WTC11 (cell line): Measurements from ENCODE around the gene PIAS2. TPM values are rescaled to one million over a fixed set of nuclear protein-coding genes. Genes with fewer than 3 reads are reported as not detected.

ENCODE experiments used
- ATAC-seq: fragments of 200-7000 bp; cut with Tn5 transposase; 2 replicates; pipeline ENCODE4 v1.10.0; 2021; ENCODE audit warnings: mild to moderate bottlenecking, moderate library complexity
- CTCF ChIA-PET: fragments of 300-600 bp; sonication (Branson Sonifier 250); formaldehyde crosslinking; loops from one replicate; lab custom pipeline; 2021; ENCODE audit warnings: antibody characterized with exemption; lab: Charles Lee
- POLR2A ChIA-PET: fragments of 350-600 bp; sonication (Branson Sonifier 250); formaldehyde crosslinking; loops from one replicate; lab custom pipeline; 2021; ENCODE audit warnings: antibody characterized with exemption; lab: Charles Lee
- DNase-seq: peaks from one replicate; pipeline ENCODE4 v3.0.0; 2021; ENCODE audit warnings: low spot score
- H3K27ac Mint-ChIP-seq: 2 replicates; pipeline ENCODE4 v1.8.0; 2021; ENCODE audit warnings: mixed read lengths
- H3K27me3 Mint-ChIP-seq: 2 replicates; pipeline ENCODE4 v1.8.0; 2021; ENCODE audit warnings: low read depth, mild to moderate bottlenecking, moderate library complexity, mixed read lengths
- H3K36me3 Mint-ChIP-seq: 2 replicates; pipeline ENCODE4 v1.8.0; 2021; ENCODE audit warnings: mixed read lengths
- H3K4me1 Mint-ChIP-seq: 2 replicates; pipeline ENCODE4 v1.8.0; 2022; ENCODE audit warnings: mixed read lengths
- H3K4me3 Mint-ChIP-seq: 2 replicates; pipeline ENCODE4 v1.8.0; 2021; ENCODE audit warnings: mild to moderate bottlenecking, moderate library complexity, mixed read lengths
- H3K9me3 Mint-ChIP-seq: 2 replicates; pipeline ENCODE4 v1.8.0; 2021; ENCODE audit warnings: mixed read lengths
- AFF4 ChIP-seq: sonication (generic); formaldehyde crosslinking; IDR thresholded peaks from 2 replicates; pipeline ENCODE4 v1.8.1; 2023; ENCODE audit warnings: mild to moderate bottlenecking, missing genetic modification reagents, borderline replicate concordance
- GABPB1 ChIP-seq: sonication (generic); formaldehyde crosslinking; IDR thresholded peaks from 2 replicates; pipeline ENCODE4 v1.8.1; 2023; ENCODE audit warnings: mild to moderate bottlenecking, missing genetic modification reagents
- HMGXB4 ChIP-seq: sonication (generic); formaldehyde crosslinking; IDR thresholded peaks from 2 replicates; pipeline ENCODE4 v1.8.1; 2023; ENCODE audit warnings: mild to moderate bottlenecking, moderate library complexity, missing genetic modification reagents
- JAZF1 ChIP-seq: fragments of 250-450 bp; sonication (Bioruptor Pico); IDR thresholded peaks from 2 replicates; pipeline ENCODE4 v1.9.0; 2021; ENCODE audit warnings: moderate library complexity, mild to moderate bottlenecking, inconsistent platforms
- KAT7 ChIP-seq: sonication (generic); formaldehyde crosslinking; IDR thresholded peaks from 2 replicates; pipeline ENCODE4 v1.8.1; 2023; ENCODE audit warnings: missing genetic modification reagents, mild to moderate bottlenecking, borderline replicate concordance
- NR3C1 ChIP-seq: sonication (generic); formaldehyde crosslinking; conservative IDR thresholded peaks from 2 replicates; pipeline ENCODE4 v1.8.1; 2023; ENCODE audit warnings: low read depth, mild to moderate bottlenecking, missing genetic modification reagents
- PRDM15 ChIP-seq: sonication (generic); formaldehyde crosslinking; IDR thresholded peaks from 2 replicates; pipeline ENCODE4 v1.8.0; 2022; ENCODE audit warnings: missing genetic modification reagents
- PREB ChIP-seq: sonication (generic); formaldehyde crosslinking; IDR thresholded peaks from 2 replicates; pipeline ENCODE4 v1.8.1; 2022; ENCODE audit warnings: mild to moderate bottlenecking, missing genetic modification reagents, moderate library complexity, borderline replicate concordance
- SMAD4 ChIP-seq: sonication (generic); formaldehyde crosslinking; IDR thresholded peaks from 2 replicates; pipeline ENCODE4 v1.8.0; 2022; ENCODE audit warnings: mild to moderate bottlenecking, missing genetic modification reagents
- STAT6 ChIP-seq: sonication (generic); formaldehyde crosslinking; conservative IDR thresholded peaks from 2 replicates; pipeline ENCODE4 v1.8.1; 2023; ENCODE audit warnings: mild to moderate bottlenecking, low read depth, missing genetic modification reagents, moderate library complexity
- ZNF232 ChIP-seq: sonication (generic); formaldehyde crosslinking; IDR thresholded peaks from 2 replicates; pipeline ENCODE4 v1.8.0; 2022; ENCODE audit warnings: mild to moderate bottlenecking, missing genetic modification reagents
- total RNA-seq: library from RNA; stranded (reverse); gene quantifications from 3 replicates; pipeline ENCODE4 v1.2.3, GENCODE V29; 2021

PIAS2 gene
- total RNA-seq, 1 experiment from 2014 or later = 50.7 TPM

- peaks cover 43% of the 10 kb centered on the region for H3K4me1 Mint-ChIP-seq
- no peak for DNase-seq
- H3K27me3 Mint-ChIP-seq = peaks cover 3% of the 10 kb centered on the region; the same call in 1 of the 2 replicates
- no peak overlapping the region for H3K4me3 Mint-ChIP-seq
- no peak for ATAC-seq
- H3K27ac Mint-ChIP-seq = no peak overlapping the region
- ChIA-PET POLR2A (no interaction called here), CTCF (interaction anchor here (1.0 to 1.3 kb wide), 3 partner anchors 25 to 111 kb away, joined by 3 to 4 read pairs (median 4); no protein-coding TSS in a partner anchor)
- no peaks in the 10 kb centered on the region for H3K36me3 Mint-ChIP-seq
- no peaks in the 10 kb centered on the region for H3K9me3 Mint-ChIP-seq
- TF ChIP-seq HMGXB4 (CRISPR knock-in tag) (no peak), SMAD4 (CRISPR knock-in tag) (no peak), ZNF232 (CRISPR knock-in tag) (no peak), AFF4 (no peak), NR3C1 (CRISPR knock-in tag) (no peak), STAT6 (CRISPR knock-in tag) (no peak), PRDM15 (CRISPR knock-in tag) (no peak), PREB (CRISPR knock-in tag) (no peak), JAZF1 (CRISPR knock-in tag) (no peak), KAT7 (no peak), GABPB1 (CRISPR knock-in tag) (no peak)
Observed at GRCh38 chr18:46768166-46768921, 149.0 kb downstream of the PIAS2 start.
